Mesenchymal stem cell (in vitro differentiated cells and primary cell): ENCODE results near the gene WDFY1.

Experiments
- DNase-seq: peaks from one replicate; pipeline ENCODE4 v3.0.0-alpha.2; 2013
- H2AFZ ChIP-seq: one replicate; pipeline ENCODE4 v1.6.1; 2013; ENCODE audit warnings: low read depth, mild to moderate bottlenecking, control low read depth, inconsistent platforms, low read length, moderate library complexity
- H2AK5ac ChIP-seq: 2 replicates; pipeline ENCODE4 v1.6.1; 2013; ENCODE audit warnings: low read length, moderate library complexity, mild to moderate bottlenecking, inconsistent platforms; ENCODE audit not compliant: severe bottlenecking
- H2BK120ac ChIP-seq: one replicate; pipeline ENCODE4 v1.6.1; 2013; ENCODE audit warnings: low read depth, mild to moderate bottlenecking, inconsistent platforms, low read length, moderate library complexity
- H2BK12ac ChIP-seq, 2 experiments: one replicate each; pipeline ENCODE4 v1.6.1; 2013; ENCODE audit warnings: inconsistent platforms in 2 of 2, low read length in 2 of 2, mild to moderate bottlenecking in 2 of 2, moderate library complexity in 2 of 2, control low read depth in 1 of 2
- H2BK15ac ChIP-seq: one replicate; pipeline ENCODE4 v1.6.1; 2013; ENCODE audit warnings: mild to moderate bottlenecking, low read depth, inconsistent platforms; ENCODE audit not compliant: poor library complexity, severe bottlenecking
- H2BK5ac ChIP-seq: 2 replicates; pipeline ENCODE4 v1.6.1; 2013; ENCODE audit warnings: low read depth, mild to moderate bottlenecking, low read length, control low read depth, inconsistent platforms; ENCODE audit not compliant: poor library complexity, severe bottlenecking
- H3K14ac ChIP-seq, 2 experiments: one replicate each; pipeline ENCODE4 v1.6.1; 2013; ENCODE audit warnings: inconsistent platforms in 2 of 2, low read length in 2 of 2, control low read depth in 1 of 2, mild to moderate bottlenecking in 1 of 2, moderate library complexity in 1 of 2
- H3K18ac ChIP-seq, 2 experiments: one replicate each; pipeline ENCODE4 v1.6.1; 2013; ENCODE audit warnings: inconsistent platforms in 2 of 2, low read length in 2 of 2, control low read depth in 1 of 2, low read depth in 1 of 2, mild to moderate bottlenecking in 1 of 2
- H3K23ac ChIP-seq, 2 experiments: one replicate each; pipeline ENCODE4 v1.6.1; 2013; ENCODE audit warnings: inconsistent platforms in 2 of 2, low read length in 2 of 2, mild to moderate bottlenecking in 2 of 2, moderate library complexity in 2 of 2, control low read depth in 1 of 2
- H3K27ac ChIP-seq: 2 replicates; pipeline ENCODE4 v1.5.1; 2013; ENCODE audit warnings: mild to moderate bottlenecking, moderate library complexity, low read length, control low read depth, inconsistent platforms; ENCODE audit not compliant: poor library complexity, severe bottlenecking
- H3K27me3 ChIP-seq, 2 experiments: 2 replicates each; pipeline versions ENCODE4 v1.6.1 to v1.7.0; 2013; ENCODE audit warnings: low read length in 2 of 2, mild to moderate bottlenecking in 2 of 2, moderate library complexity in 2 of 2, control low read depth in 1 of 2, inconsistent platforms in 1 of 2; ENCODE audit not compliant: control insufficient read depth in 1 of 2, insufficient read depth in 1 of 2
- H3K36me3 ChIP-seq, 2 experiments: 2 replicates each; pipeline versions ENCODE4 v1.6.1 to v1.7.0; 2013; ENCODE audit warnings: low read length in 2 of 2, control low read depth in 1 of 2, inconsistent platforms in 1 of 2, low read depth in 1 of 2, mild to moderate bottlenecking in 1 of 2; ENCODE audit not compliant: insufficient read depth in 2 of 2, control insufficient read depth in 1 of 2
- H3K4ac ChIP-seq, 2 experiments: one replicate each; pipeline ENCODE4 v1.6.1; 2013; ENCODE audit warnings: inconsistent platforms in 2 of 2, low read length in 2 of 2, mild to moderate bottlenecking in 2 of 2, moderate library complexity in 2 of 2, control low read depth in 1 of 2, low read depth in 1 of 2
- H3K4me1 ChIP-seq: 2 replicates; pipeline ENCODE4 v1.6.1; 2013; ENCODE audit warnings: low read depth, low read length, control low read depth; ENCODE audit not compliant: control insufficient read depth, insufficient read depth
- H3K4me2 ChIP-seq: 2 replicates; pipeline ENCODE4 v1.6.1; 2013; ENCODE audit warnings: low read length, mild to moderate bottlenecking, inconsistent platforms; ENCODE audit not compliant: poor library complexity, severe bottlenecking
- H3K4me3 ChIP-seq, 2 experiments: 2 replicates each; pipeline versions ENCODE4 v1.5.1 to v1.7.0; 2013; ENCODE audit warnings: low read length in 2 of 2, mild to moderate bottlenecking in 2 of 2, control low read depth in 1 of 2, low read depth in 1 of 2; ENCODE audit not compliant: insufficient read depth in 1 of 2
- H3K79me1 ChIP-seq: replicated peaks from 2 replicates; pipeline ENCODE4 v1.6.1; 2013; ENCODE audit warnings: mild to moderate bottlenecking, control low read depth, low read length, inconsistent platforms; ENCODE audit not compliant: poor library complexity, severe bottlenecking
- H3K9ac ChIP-seq: 2 replicates; pipeline ENCODE4 v1.7.0; 2013; ENCODE audit warnings: mild to moderate bottlenecking, low read length, moderate library complexity
- H3K9me3 ChIP-seq: 2 replicates; pipeline ENCODE4 v1.7.0; 2013; ENCODE audit warnings: mild to moderate bottlenecking, low read length; ENCODE audit not compliant: control insufficient read depth
- H4K8ac ChIP-seq: one replicate; pipeline ENCODE4 v1.6.1; 2013; ENCODE audit warnings: inconsistent platforms, mild to moderate bottlenecking, low read length, moderate library complexity
- H4K91ac ChIP-seq: one replicate; pipeline ENCODE4 v1.6.1; 2013; ENCODE audit warnings: mild to moderate bottlenecking, low read length, inconsistent platforms
- WGBS: methylation state at CpG from one replicate; pipeline ENCODE4 v1.1.7; 2013; ENCODE audit warnings: mixed read lengths; 5-methylcytosine and 5-hydroxymethylcytosine counted together

The WDFY1 gene

GRCh38 chr2:223828314-223828713 lies 116.8 kb downstream of the WDFY1 start:
- no peaks in the 10 kb centered on the region for H3K27me3 ChIP-seq
- H2AFZ ChIP-seq: no peak overlapping the region
- no peaks in the 10 kb centered on the region for H3K36me3 ChIP-seq
- no peak overlapping the region for H4K91ac ChIP-seq
- H3K18ac ChIP-seq: no peak overlapping the region
- no peak overlapping the region for H3K4me3 ChIP-seq
- H3K79me1 ChIP-seq: peaks cover 23% of the 10 kb centered on the region
- 97% methylated on average over 6 of the region's 6 CpGs for WGBS
- no peaks in the 10 kb centered on the region for H3K4me1 ChIP-seq
- no peak overlapping the region for H3K4ac ChIP-seq
- no peak overlapping the region for H2AK5ac ChIP-seq
- H3K23ac ChIP-seq: no peak overlapping the region
- no peak overlapping the region for H3K4me2 ChIP-seq
- no peak overlapping the region for H4K8ac ChIP-seq
- H3K9ac ChIP-seq: no peak overlapping the region
- DNase-seq: no peak
- no peak overlapping the region for H3K14ac ChIP-seq
- no peaks in the 10 kb centered on the region for H3K9me3 ChIP-seq
- H3K27ac ChIP-seq: no peak overlapping the region
- no peak overlapping the region for H2BK15ac ChIP-seq
- no peak overlapping the region for H2BK120ac ChIP-seq
- H2BK5ac ChIP-seq: no peak overlapping the region
- H2BK12ac ChIP-seq: no peak overlapping the region

GRCh38 chr2:223826995-223827394 lies 118.1 kb downstream of the WDFY1 start:
- H3K4me2 ChIP-seq: no peak overlapping the region
- no peak overlapping the region for H2BK5ac ChIP-seq
- H3K23ac ChIP-seq: no peak overlapping the region
- no peak overlapping the region for H3K4ac ChIP-seq
- no peak overlapping the region for H2BK15ac ChIP-seq
- no peak overlapping the region for H3K14ac ChIP-seq
- 100% methylated on average over 1 of the region's 4 CpGs for WGBS
- H3K79me1 ChIP-seq: peaks cover 21% of the 10 kb centered on the region
- no peak overlapping the region for H3K4me3 ChIP-seq
- H4K8ac ChIP-seq: no peak overlapping the region
- no peak overlapping the region for H3K18ac ChIP-seq
- no peak overlapping the region for H2AK5ac ChIP-seq
- no peak overlapping the region for H3K9ac ChIP-seq
- no peak overlapping the region for H3K27ac ChIP-seq
- no peaks in the 10 kb centered on the region for H3K27me3 ChIP-seq
- H4K91ac ChIP-seq: no peak overlapping the region
- DNase-seq: no peak
- H3K9me3 ChIP-seq: no peaks in the 10 kb centered on the region
- no peak overlapping the region for H2AFZ ChIP-seq
- H3K36me3 ChIP-seq: no peaks in the 10 kb centered on the region
- H2BK120ac ChIP-seq: no peak overlapping the region
- no peaks in the 10 kb centered on the region for H3K4me1 ChIP-seq
- no peak overlapping the region for H2BK12ac ChIP-seq
